ENCODE measurements around the gene BCAS1.

Gene BCAS1

DNA sequence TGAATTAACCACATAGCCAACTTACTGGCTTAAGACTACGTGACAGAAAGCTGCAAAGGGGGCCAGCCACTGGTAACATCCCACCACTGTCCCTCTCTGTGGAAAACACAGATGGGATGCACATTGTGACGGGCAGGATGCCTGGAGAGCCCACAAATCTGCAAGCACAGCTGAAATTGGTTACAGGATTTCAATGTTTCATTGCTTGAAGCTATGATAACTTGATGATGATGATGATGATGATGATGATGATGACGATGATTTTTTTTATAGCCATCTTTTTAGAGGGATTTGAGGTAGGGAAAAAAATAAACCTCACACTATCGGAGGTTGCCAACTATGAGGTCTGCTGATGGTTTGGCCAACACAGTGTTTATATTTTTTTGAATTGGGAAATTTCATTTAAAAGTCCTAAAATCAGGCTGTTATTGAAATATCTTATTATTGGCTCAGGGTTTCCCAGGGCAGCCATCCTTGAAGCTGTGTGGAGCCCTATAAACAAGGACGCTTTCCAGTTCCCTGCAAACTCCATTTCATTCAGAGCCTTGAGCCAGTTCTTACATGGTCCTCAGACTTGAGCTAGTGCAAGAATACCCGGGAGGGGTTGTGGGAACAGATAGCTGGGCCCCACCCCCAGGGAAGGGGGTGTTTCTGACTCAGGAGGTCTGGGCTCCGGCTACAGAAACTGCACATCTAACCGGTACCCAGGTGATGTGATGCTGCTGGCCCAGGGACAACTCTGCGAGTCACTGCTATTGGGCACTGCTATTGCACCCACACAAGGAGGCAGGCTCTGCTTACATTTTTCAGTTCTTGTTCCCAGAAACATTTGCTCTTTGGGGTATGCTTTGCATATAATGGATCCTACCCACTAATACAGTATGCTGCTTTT, 27.1 kb downstream of the BCAS1 start:
- no peak for DNase-seq

DNA sequence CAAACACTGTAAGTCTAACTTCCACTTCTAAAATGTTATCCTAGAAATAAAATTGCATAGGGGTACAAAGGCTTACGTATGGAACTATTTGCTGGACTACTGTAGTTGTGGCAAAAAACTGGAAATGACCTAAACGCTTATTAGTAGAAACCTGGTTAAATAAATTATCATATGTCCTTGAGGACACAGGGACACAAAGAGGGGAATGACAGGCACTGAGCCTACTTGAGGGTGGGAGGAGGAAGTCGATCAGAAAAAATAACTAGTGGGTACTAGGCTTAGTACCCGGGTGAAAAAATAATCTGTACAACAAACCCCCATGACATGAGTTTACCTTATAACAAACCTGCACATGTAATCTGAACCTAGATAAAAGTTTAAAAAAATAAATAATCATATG, 28.4 kb downstream of the BCAS1 start:
- no peak for DNase-seq

DNA sequence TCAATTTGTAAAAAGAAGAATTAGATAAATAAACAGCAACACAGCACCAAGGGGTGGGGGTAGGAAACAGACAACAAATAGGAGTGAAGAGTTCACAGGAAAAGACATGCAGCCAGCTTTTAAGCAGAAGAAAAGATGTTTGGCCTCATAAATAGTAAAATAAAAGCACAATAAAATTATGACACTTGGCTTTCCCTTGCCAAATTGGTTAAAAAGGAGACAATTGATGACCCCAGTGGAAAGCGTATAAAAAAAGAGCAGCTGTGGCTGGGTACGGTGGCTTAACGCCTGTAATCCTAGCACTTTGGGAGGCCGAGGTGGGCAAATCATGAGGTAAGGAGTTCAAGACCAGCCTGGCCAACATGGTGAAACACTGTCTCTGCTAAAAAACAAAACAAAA, 29.1 kb downstream of the BCAS1 start:
- no peak for DNase-seq

DNA sequence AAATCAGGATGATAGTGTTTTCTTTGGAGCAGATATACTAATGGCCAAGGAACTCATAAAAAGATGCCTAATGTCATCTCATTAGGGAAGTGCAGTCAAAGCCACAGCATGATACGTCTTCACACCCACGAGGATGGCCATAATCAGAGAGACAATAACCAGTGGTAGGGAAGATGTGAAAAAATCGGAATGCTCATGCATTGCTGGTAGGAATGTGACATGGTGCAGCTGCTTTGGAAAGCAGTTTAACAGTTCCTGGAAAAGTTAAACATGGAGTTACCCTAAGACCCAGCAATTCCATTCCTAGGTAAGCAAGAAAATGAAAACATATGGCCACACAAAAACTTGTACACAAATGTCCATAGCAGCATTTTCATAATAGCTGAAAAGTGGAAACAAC, 29.9 kb downstream of the BCAS1 start:
- DNase-seq, result no peak

DNA sequence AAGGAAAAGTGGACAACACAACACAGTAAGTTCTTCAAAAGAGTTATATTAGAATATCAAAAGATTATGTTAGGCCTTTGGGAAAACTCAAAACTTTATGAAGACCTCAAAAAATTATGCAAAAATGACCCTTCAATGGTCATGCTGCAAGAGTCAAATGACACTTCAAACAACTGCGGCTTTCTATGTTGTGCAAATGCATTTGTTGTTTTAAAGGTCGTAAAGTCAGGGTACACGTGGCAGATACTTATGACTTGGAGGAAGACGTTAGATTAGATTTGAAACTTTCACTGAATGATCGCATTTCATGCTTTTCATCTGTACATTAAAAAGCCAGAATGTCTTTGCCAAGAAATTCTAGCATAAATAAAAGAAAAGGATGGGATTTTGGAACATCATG, 31.4 kb downstream of the BCAS1 start:
- DNase-seq, result no peak

DNA sequence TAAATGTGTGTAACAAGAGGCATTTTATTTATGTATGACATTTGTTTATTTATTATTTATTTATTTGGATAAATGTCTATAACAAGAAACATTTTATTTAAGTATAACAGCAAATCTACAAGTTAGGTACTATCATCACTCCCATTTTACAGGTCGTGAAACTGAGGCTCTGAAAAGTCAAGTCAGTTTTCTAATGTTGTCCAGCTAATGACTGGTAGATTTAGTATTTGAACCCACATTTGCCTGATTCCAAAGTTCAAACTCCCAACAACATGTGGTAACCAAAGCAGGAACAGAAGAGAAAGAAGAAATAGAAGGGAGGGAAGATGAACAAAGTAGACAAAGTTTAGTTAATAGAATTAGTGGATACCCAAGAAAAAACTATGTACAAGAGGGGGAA, 32.9 kb downstream of the BCAS1 start:
- no peak for DNase-seq

DNA sequence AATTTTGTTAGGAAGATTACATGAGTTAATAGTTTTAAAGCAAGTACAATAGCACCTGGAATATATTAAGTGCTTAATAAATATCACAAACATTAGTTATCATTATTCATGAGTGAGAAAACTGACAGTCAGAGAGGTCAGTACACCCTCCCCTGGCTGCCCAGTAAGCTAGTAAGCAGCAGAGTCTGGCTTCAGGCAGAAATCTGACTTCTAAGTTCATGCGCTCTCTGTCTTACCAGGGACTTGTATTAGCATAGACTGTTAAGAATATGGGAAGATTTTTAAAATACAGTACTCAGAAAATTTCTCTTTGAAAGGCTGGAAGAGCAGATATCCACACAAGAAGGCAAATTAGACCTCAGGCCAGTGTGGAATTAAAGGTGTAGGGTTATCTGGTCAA, 40.8 kb downstream of the BCAS1 start:
- no peak for DNase-seq

DNA sequence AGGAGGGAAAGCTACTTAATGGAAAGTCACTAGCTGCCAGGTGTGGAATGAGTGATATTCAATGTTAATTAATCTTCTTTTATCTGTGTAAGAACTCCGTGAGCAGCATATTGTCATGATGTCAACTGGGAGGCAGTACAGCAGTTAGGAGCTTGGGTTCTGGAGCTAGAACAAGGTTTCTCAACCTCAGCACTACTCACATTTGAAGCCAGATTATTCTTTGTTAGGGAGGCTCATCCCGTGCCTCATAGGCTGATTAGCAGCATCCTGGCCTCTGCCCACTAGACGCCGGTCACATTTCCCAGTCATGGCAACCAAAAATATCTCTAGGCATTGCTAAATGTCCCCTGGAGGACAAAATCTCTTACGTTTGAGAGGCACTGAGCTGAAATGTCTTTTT, 41.2 kb downstream of the BCAS1 start:
- DNase-seq, result no peak

DNA sequence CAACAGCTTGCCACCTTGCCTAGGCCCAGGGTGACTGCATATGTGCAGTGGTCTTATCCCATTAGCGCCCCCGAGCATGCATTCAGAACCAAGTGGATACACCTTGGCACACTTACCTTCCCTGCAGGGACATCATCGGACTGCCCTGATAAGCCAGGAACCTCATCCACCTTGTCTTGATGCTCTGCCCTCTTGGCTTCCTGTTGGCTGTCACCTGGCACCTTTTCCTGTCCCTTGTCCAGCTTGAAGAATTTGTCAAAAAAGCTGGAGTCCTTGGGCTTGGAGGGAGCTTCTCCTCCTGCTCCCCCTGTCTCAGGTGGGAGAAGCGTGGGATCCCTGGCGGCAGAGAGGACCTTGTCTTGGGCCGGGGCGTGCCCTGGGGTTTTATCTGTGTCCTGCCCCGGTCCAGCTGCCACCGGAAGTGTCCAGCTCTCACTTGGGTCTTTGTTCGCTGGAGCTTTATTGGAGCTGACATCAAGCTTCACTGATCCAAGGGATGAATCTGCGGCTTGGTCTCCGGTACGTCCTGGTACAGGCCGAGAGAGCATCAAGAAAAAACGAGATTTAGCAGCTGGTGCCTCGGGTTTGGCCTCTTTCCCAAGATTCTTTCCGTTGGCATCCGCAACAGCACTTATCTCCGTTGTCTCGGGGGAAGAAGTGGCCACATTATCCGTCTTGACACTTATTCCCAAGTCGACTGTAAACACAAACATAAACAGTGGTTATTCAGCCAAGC, 42.0 kb downstream of the BCAS1 start:
- DNase-seq, result no peak

DNA sequence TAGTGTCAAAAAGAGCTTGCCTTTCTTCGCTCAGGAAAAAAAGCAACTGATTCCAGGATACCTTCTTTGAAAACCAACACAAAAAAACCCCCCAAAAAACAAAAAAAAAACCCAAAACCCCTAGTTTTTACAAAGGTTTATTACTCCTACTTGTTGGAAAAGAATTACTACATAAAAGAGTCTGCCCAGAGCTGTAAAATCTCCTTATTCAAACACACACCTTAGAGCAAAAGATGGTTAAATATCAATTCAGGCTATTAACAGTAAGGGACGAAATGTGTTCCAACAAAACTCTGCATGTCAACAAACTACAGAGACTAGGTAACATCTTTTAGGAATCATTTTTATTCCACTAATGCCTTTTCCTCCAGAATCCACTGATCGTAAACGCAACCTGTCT, 42.7 kb downstream of the BCAS1 start:
- no peak for DNase-seq

DNA sequence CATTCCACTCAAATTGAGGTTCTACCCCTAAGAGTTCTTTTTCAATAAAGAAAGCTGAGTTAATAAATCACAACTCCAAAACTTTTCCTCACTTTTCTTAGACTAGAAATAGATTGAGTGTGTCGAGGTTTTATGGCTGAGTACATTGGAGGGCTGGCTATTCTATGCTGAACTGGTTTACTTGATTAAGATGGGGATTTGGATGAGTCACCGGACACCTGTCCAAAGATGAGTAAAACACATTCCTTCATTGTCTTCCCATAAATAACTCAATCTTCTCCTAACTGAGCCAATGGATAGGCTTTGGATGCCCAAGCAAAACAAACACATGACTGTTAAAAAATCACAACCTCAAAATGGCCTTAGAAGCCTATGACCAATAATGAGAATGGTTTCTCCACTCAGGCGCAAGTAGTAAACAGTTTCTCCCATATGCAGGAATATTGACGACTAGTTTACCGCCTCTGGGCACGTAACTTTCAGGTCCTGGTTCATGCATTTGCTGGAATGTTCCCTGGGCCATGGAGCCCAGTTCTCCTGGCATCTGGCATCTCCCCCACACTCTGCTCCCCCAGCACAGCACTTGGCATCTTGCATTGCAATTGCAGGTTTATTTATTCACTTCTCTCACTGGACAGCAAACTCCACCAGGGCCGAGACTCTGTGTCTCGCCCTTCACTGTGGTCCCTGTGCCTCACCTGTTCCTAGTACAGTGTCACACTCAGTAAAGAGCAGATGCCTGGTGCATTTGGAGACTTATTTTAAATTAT, 43.9 kb downstream of the BCAS1 start:
- no peak for DNase-seq

DNA sequence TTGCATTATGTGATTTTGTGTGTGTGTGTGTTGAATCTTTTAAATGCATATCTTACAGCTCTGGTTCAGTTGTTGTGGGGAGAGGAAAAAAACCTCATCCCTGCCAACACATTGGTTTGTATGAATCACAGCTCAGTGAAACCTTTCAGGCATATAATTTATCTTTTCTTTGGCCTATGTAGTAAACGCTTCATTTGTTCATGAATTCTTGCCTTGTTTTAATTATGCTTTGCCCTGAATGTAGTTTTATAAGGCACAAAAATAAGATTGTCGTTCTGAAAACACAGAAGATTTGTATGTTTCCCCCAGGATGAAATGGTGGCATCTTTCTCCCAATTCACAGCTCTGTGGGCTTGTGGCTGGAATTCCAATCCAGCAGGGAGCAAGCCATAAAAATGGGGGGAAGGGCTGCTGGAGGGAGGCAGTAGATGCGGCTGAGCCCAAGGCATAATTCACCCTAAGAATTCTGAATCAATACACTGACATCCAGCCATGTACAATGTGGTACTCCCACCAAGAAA, 45.1 kb downstream of the BCAS1 start:
- no peak for DNase-seq

DNA sequence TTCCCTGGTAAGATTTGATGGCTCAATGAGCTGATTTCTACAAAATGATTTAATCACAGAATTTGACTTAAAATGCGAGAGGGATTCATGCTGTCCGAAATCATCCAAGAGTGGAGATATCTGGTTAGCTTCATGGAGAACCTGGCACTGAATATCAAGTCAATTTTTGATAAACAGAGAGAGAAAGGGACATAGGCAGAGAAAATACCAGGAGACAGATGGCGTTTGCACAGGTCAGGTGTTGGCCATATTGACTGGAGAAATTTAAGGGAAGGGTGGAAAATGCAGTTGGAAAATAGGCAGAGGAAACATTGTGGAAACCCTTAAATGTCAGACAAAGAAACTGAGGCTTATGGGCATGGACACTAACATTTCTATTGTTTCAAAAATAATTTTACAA, 47.0 kb downstream of the BCAS1 start:
- DNase-seq, result no peak

DNA sequence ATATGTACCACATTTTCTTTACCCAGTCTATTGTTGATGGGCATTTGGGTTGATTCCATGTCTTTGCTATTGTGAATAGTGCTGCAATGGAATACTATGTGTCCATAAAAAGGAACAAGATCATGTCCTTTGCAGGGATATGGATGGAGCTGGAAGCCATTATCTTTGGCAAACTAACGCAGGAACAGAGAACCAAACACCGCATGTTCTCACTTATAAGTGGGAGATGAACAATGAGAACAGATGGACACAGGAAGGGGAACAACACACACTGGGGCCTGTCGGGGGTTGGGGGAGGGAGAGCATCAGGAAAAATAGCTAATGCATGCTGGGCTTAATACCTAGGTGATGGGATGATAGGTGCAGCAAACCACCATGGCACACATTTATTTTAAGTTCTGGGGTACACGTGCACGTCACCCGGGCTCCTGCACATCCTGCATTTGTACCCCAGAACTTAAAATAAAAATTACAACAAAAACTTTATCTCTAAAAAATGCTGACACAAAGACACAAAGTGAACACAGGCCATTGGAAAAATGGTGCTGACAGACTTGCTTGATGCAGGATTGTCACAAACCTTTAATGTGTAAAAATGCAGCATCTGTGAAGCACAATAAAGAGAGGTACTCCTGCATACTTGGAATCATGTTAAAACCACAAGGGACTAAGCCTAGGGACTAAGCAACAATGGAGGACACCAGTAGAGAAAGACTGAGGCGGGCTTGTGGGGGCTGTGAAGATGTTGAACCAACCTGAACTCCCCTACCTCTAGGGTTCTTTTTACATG, 48.8 kb downstream of the BCAS1 start:
- no peak for DNase-seq

DNA sequence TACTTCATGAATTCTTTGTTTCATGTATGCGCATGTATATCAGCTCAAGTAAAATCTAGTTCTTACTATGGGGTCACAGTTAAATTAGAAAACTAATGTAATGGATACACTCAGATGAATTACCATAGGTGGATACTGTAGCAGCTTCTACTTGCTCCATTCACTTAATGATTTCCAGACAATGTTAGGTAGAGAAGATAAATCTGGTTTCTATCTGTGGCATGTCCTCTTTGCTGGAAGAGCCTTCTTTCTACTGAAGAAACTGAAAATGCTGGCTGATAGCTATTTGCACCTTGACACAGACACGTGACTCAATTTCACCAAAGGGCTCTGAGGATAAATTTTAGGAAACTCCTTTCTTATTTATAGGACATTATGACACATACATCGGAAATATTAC, 49.5 kb downstream of the BCAS1 start:
- no peak for DNase-seq

DNA sequence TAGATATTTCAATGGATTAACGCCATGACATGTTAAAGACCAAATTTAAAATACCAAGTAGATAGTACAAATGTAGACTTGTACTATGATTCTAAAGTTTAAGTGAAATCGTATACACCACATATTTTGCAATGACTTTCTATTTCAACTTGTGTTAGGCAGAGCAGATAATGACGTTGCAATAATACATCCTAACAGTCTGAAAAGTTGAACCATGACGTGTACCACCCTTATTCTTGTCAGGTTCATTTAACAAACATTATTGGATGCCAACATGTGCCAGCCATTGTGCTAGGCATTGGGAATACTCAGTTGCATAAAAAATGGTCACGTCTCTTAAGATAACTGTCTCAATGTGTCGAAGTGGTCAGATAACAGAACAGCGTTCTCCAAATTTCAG, 50.0 kb downstream of the BCAS1 start:
- no peak for DNase-seq

DNA sequence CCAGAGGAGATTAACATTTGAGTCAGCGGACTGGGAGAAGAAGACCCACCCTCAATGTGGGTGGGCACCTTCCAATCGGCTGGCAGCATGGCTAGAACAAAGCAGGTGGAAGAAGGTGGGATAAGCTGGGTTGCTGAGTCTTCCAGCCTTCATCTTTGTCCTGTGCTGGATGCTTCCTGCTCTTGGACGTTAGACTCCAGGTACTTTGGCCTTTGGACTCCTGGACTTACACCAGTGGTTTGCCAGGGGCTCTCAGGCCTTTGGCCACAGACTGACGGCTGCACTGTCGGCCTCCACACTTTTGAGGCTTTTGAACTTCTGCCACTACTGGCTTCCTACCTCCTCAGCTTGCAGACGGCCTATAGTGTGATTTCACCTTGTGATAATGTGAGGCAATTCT, 50.8 kb downstream of the BCAS1 start:
- no peak for DNase-seq

DNA sequence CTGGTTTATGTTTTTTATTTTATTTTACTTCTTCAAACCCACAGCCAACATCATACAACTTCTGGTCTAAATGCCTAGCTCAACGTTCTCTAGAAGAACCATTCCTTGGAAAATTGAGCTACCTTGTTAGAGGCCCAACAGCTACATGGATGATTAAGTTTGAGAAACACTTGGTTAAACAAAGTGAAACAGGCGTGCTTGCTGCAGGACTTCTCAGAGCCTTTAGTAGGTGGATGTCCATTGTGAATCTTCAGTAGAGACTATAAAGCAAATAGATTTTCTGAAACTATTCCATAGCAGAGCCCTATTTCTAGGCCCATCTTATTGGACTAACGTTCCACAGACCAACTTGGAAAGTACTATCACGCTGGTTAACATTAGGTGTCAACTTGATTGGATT, 51.3 kb downstream of the BCAS1 start:
- DNase-seq, result no peak

DNA sequence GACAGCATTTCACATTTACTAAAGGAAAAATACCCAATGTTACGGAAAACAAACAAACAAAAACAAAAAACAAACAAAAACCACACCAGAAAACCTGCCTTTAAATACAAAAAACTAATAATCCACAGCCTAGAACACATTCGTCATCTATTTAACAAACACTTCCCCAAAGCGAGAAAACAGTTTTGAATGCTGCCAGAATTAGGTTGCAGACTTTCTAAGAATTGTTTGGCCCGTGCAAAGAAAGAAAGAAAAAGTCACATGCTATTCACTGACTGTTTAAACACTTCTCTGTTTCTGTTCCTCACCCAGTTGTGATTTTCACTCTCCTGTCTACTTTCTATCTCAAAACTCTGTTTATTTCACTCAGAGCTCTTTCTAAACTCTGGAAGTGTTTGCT, 52.5 kb downstream of the BCAS1 start:
- no peak for DNase-seq

DNA sequence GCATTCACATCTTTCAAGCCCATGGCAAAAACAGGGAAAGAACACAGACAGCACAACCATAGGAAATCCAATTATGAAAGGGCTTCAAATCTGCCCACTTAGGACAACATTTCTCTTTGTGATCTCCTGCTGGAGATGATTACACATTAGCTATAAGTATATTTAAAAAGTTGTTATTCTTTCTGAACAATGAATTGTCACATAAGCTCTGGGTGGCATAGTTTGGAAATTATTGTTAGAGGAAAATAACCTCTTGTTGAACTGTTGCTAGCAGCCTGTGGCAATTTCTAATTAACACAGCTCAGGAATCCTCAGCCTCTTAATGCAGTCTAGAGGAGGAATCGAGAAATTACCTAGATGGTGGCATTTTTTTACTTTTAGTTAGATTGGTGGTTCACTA, 54.9 kb downstream of the BCAS1 start:
- no peak for DNase-seq

DNA sequence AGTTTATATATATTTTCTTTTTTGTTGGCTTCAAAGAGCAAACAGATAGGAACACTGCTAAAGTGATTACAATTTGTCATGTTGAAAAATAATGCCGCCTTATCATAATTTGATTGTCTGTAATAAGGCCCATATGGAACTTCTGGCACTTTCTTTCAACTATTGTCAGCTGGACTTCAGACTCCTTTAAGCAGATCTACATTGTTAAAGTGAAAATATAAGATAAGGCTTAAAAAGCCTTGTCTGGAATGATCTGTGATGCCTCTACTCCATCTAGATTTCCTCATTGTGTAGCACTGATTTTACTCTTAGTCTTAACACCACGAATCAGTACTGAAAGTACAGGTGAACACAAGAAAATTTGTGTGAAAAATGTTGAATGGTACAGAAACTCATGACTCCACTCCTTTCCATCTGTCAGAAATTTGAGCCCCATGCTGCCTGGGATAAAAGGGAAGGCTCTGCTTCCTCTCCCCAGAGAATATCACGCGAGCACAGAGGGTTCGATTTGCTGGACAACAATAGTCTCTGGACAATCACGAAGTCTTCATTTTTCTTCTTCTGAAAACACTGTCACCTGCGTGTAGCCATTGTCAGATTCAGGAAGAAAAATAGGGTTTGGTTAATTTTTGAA, 56.0 kb downstream of the BCAS1 start:
- no peak for DNase-seq

DNA sequence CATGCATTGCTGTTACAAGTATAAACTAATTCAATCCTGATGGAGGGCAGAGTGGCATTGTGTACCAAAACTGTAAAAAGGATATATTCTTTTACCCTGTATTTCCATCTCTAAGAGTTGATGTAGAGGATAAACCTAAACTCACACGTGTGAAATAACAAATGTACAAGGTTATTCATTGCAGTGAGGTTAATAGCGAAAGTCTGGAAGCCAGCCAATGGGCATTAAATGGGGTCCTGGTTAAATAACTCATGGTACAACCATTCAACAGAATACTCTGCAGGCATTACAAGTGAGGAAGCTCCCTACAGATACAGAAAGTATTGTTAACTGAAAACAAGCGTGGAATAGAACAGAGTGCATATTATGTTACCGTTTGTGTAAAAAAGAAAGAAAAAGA, 56.9 kb downstream of the BCAS1 start:
- DNase-seq, result no peak
